Mesothelial cell of epicardium (in vitro differentiated cells): Measurements from ENCODE around the gene KCNK6. TPM values are rescaled to one million over a fixed set of nuclear protein-coding genes. Genes with fewer than 3 reads are reported as not detected.

Source experiments
- DNase-seq, 2 experiments: peaks; one replicate each; pipeline ENCODE4 v3.0.0; 2021; ENCODE audit warnings: low spot score in 2 of 2; ENCODE audit not compliant: unreplicated experiment in 2 of 2
- H3K27ac Mint-ChIP-seq: 2 replicates; pipeline ENCODE4 v1.8.0; 2021; ENCODE audit warnings: mixed read lengths
- H3K27me3 Mint-ChIP-seq: 2 replicates; pipeline ENCODE4 v1.8.0; 2021; ENCODE audit warnings: low read depth, mixed read lengths
- H3K36me3 Mint-ChIP-seq: 2 replicates; pipeline ENCODE4 v1.8.0; 2021; ENCODE audit warnings: mixed read lengths
- H3K4me1 Mint-ChIP-seq: 2 replicates; pipeline ENCODE4 v1.8.0; 2021; ENCODE audit warnings: mixed read lengths
- H3K4me3 Mint-ChIP-seq: 2 replicates; pipeline ENCODE4 v1.8.0; 2021; ENCODE audit warnings: mild to moderate bottlenecking, moderate library complexity, mixed read lengths
- H3K9me3 Mint-ChIP-seq: 2 replicates; pipeline ENCODE4 v1.8.0; 2021; ENCODE audit warnings: mixed read lengths
- CTCF ChIP-seq: fragments of 200-600 bp; sonication (generic); IDR thresholded peaks from one replicate; pipeline ENCODE4 v1.5.0; 2021; ENCODE audit warnings: antibody characterized with exemption; ENCODE audit not compliant: unreplicated experiment
- total RNA-seq: library from RNA; stranded (reverse); gene quantifications from 3 replicates; pipeline ENCODE4 v1.2.1, GENCODE V29; 2021

The KCNK6 gene
- total RNA-seq, 1 donor from 2014 or later: 2.9 TPM

- Mint-ChIP-seq H3K4me3 (no peak overlapping the region), H3K4me1 (peaks cover 5% of the 10 kb centered on the region), H3K27ac (no peak overlapping the region), H3K9me3 (no peaks in the 10 kb centered on the region), H3K27me3 (no peaks in the 10 kb centered on the region), H3K36me3 (peaks cover 3% of the 10 kb centered on the region)
- TF ChIP-seq CTCF: no peak
- DNase-seq: no peak
These were observed 8.7 kb upstream of the KCNK6 start for GRCh38 chr19:38310986-38311385.

- H3K4me1 Mint-ChIP-seq: peaks cover 21% of the 10 kb centered on the region
- H3K4me3 Mint-ChIP-seq: peak within 1 kb of the TSS; percentile 67
- peaks cover 24% of the 10 kb centered on the region for H3K27me3 Mint-ChIP-seq
- no peaks in the 10 kb centered on the region for H3K9me3 Mint-ChIP-seq
- peak; percentile 87 to 90 for DNase-seq
- no peaks in the 10 kb centered on the region for H3K36me3 Mint-ChIP-seq
- no peak for TF ChIP-seq CTCF
- peak within 1 kb of the TSS; percentile 87 for H3K27ac Mint-ChIP-seq
These were observed 3.8 kb upstream of the KCNK6 start, which contains the start of gene YIF1B for GRCh38 chr19:38315657-38316476. TSS of gene YIF1B (minus strand) at chr19:38315947. CDS start at chr19:38315917, 30 bp downstream.

- no peaks in the 10 kb centered on the region for H3K9me3 Mint-ChIP-seq
- H3K27ac Mint-ChIP-seq: peak overlapping the region; percentile 61
- TF ChIP-seq CTCF: no peak
- H3K36me3 Mint-ChIP-seq: no peaks in the 10 kb centered on the region
- H3K4me3 Mint-ChIP-seq: peak overlapping the region; percentile 67
- H3K27me3 Mint-ChIP-seq: peaks cover 31% of the 10 kb centered on the region
- H3K4me1 Mint-ChIP-seq: peaks cover 23% of the 10 kb centered on the region
- DNase-seq: no peak
These were observed 3.1 kb upstream of the KCNK6 start for GRCh38 chr19:38316477-38317067.

- Mint-ChIP-seq H3K9me3 (no peaks in the 10 kb centered on the region), H3K27me3 (peaks cover 33% of the 10 kb centered on the region), H3K27ac (no peak overlapping the region), H3K36me3 (no peaks in the 10 kb centered on the region), H3K4me3 (peak overlapping the region; percentile 40), H3K4me1 (peaks cover 29% of the 10 kb centered on the region)
- DNase-seq: no peak
- TF ChIP-seq CTCF: no peak
These were observed 2.5 kb upstream of the KCNK6 start for GRCh38 chr19:38317104-38317612.

- H3K4me3 Mint-ChIP-seq: peak overlapping the region; percentile 22
- DNase-seq: no peak
- no peak overlapping the region for H3K27ac Mint-ChIP-seq
These were observed 985 bp upstream of the KCNK6 start for GRCh38 chr19:38318660-38319059.

More at GRCh38 chr19:38318660-38319059, 985 bp upstream of the KCNK6 start:
- H3K36me3 Mint-ChIP-seq: no peaks in the 10 kb centered on the region
- H3K27me3 Mint-ChIP-seq: peaks cover 33% of the 10 kb centered on the region
- TF ChIP-seq CTCF: no peak
- peaks cover 29% of the 10 kb centered on the region for H3K4me1 Mint-ChIP-seq
- no peaks in the 10 kb centered on the region for H3K9me3 Mint-ChIP-seq
